IMR-90 (cell line): ENCODE results near the gene PISD. TPM values are rescaled to one million over a fixed set of nuclear protein-coding genes. Genes with fewer than 3 reads are reported as not detected.
A peak's percentile ranks its signal among the peaks of the same experiment; 100 is the strongest.

Experiments used
- ATAC-seq: fragments of 200-7000 bp; cut with Tn5 transposase; 2 replicates; pipeline ENCODE4 v1.9.1; 2020; ENCODE audit warnings: low read depth, mild to moderate bottlenecking, moderate library complexity
- BruUV-seq: library from RNA; stranded (reverse); fragments of 400-500 nt; replicated peaks from 2 replicates; lab custom pipeline; 2021; lab: Mats Ljungman, UMichigan
- CTCF ChIA-PET: fragments of 300-600 bp; formaldehyde crosslinking; extraction: SDS; loops from one replicate; lab custom pipeline; 2021; ENCODE audit warnings: antibody characterized with exemption; lab: Yijun Ruan, JAX
- POLR2A ChIA-PET: fragments of 300-600 bp; sonication (Branson Sonifier 250); formaldehyde crosslinking; loops from one replicate; lab custom pipeline; 2022; ENCODE audit warnings: antibody characterized with exemption; ENCODE audit not compliant: unreplicated experiment; lab: Charles Lee
- DNase-seq: peaks from one replicate; pipeline ENCODE4 v3.0.0; 2013
- H2AFZ ChIP-seq: replicated peaks from 2 replicates; pipeline ENCODE3; 2013; ENCODE audit warnings: low read length, mild to moderate bottlenecking; ENCODE audit not compliant: poor library complexity
- H2AK5ac ChIP-seq: 2 replicates; pipeline ENCODE4 v1.6.1; 2013; ENCODE audit warnings: low read depth, low read length, inconsistent platforms
- H2AK9ac ChIP-seq: replicated peaks from 2 replicates; pipeline ENCODE3; 2013; ENCODE audit warnings: mild to moderate bottlenecking, low read depth, low read length, moderate library complexity; ENCODE audit not compliant: poor library complexity
- H2BK120ac ChIP-seq: 2 replicates; pipeline ENCODE4 v1.6.1; 2013; ENCODE audit warnings: low read depth, low read length, inconsistent platforms
- H2BK15ac ChIP-seq: 3 replicates; pipeline ENCODE4 v1.6.1; 2013; ENCODE audit warnings: low read depth, low read length, inconsistent platforms
- H2BK20ac ChIP-seq: 2 replicates; pipeline ENCODE4 v1.6.1; 2013; ENCODE audit warnings: low read depth, mild to moderate bottlenecking, inconsistent platforms, low read length, moderate library complexity
- H2BK5ac ChIP-seq: 2 replicates; pipeline ENCODE4 v1.6.1; 2013; ENCODE audit warnings: mild to moderate bottlenecking, low read depth, low read length, inconsistent platforms; ENCODE audit not compliant: poor library complexity, severe bottlenecking
- H3K14ac ChIP-seq: replicated peaks from 2 replicates; pipeline ENCODE4 v1.6.1; 2013; ENCODE audit warnings: low read depth, low read length, inconsistent platforms
- H3K18ac ChIP-seq: 2 replicates; pipeline ENCODE4 v1.6.1; 2013; ENCODE audit warnings: low read depth, low read length, control low read depth
- H3K23ac ChIP-seq: 2 replicates; pipeline ENCODE4 v1.6.1; 2013; ENCODE audit warnings: low read depth, low read length, inconsistent platforms
- H3K27ac ChIP-seq: 2 replicates; pipeline ENCODE4 v1.5.1; 2013; ENCODE audit warnings: mild to moderate bottlenecking, control low read depth, low read length; ENCODE audit not compliant: insufficient read depth
- H3K27me3 ChIP-seq: 2 replicates; pipeline ENCODE4 v1.6.1; 2013; ENCODE audit warnings: low read length; ENCODE audit not compliant: control insufficient read depth, insufficient read depth
- H3K36me3 ChIP-seq: 2 replicates; pipeline ENCODE4 v1.6.1; 2013; ENCODE audit warnings: low read length, mixed read lengths; ENCODE audit not compliant: control insufficient read depth, insufficient read depth
- H3K4ac ChIP-seq: 2 replicates; pipeline ENCODE4 v1.6.1; 2013; ENCODE audit warnings: low read depth, low read length, inconsistent platforms
- H3K4me1 ChIP-seq: 2 replicates; pipeline ENCODE4 v1.6.1; 2013; ENCODE audit warnings: low read length, mixed read lengths; ENCODE audit not compliant: control insufficient read depth, insufficient read depth
- H3K4me2 ChIP-seq: 2 replicates; pipeline ENCODE4 v1.6.1; 2013; ENCODE audit warnings: low read depth, mild to moderate bottlenecking, control low read depth, low read length, moderate library complexity
- H3K4me3 ChIP-seq: 2 replicates; pipeline ENCODE4 v1.5.1; 2013; ENCODE audit warnings: low read depth, mild to moderate bottlenecking, control low read depth, low read length, moderate library complexity; ENCODE audit not compliant: insufficient read depth
- H3K56ac ChIP-seq: 2 replicates; pipeline ENCODE4 v1.6.1; 2013; ENCODE audit warnings: low read length, inconsistent platforms; ENCODE audit not compliant: insufficient read depth; ENCODE audit errors: extremely low read depth
- H3K79me1 ChIP-seq, 2 experiments: 2 replicates each; pipeline ENCODE4 v1.6.1; 2013; ENCODE audit warnings: low read length in 2 of 2, inconsistent platforms in 1 of 2, low read depth in 1 of 2
- H3K9ac ChIP-seq: 2 replicates; pipeline ENCODE4 v1.6.1; 2013; ENCODE audit warnings: low read depth, low read length, control low read depth
- H3K9me1 ChIP-seq: 2 replicates; pipeline ENCODE4 v1.6.1; 2013; ENCODE audit warnings: low read length, inconsistent platforms; ENCODE audit not compliant: insufficient read depth
- H3K9me3 ChIP-seq: 2 replicates; pipeline ENCODE4 v1.6.1; 2013; ENCODE audit warnings: low read length; ENCODE audit not compliant: control insufficient read depth, insufficient read depth
- H4K20me1 ChIP-seq: 2 replicates; pipeline ENCODE4 v1.6.1; 2013; ENCODE audit warnings: low read length, inconsistent platforms; ENCODE audit not compliant: insufficient read depth
- H4K5ac ChIP-seq: 2 replicates; pipeline ENCODE4 v1.6.1; 2013; ENCODE audit warnings: mild to moderate bottlenecking, low read depth, low read length, control low read depth
- H4K8ac ChIP-seq, 2 experiments: 2 replicates each; pipeline ENCODE4 v1.6.1; 2013; ENCODE audit warnings: low read depth in 2 of 2, low read length in 2 of 2, control low read depth in 1 of 2, inconsistent platforms in 1 of 2
- H4K91ac ChIP-seq: 2 replicates; pipeline ENCODE4 v1.6.1; 2013; ENCODE audit warnings: low read depth, low read length, inconsistent platforms; ENCODE audit not compliant: insufficient read depth
- BHLHE40 ChIP-seq: fragments of 150-350 bp; IDR thresholded peaks from 2 replicates; pipeline ENCODE4 v1.6.1; 2016; ENCODE audit warnings: mild to moderate bottlenecking, low read depth, low read length
- CEBPB ChIP-seq: IDR thresholded peaks from 2 replicates; pipeline ENCODE4 v1.6.1; 2012; ENCODE audit warnings: low read depth, low read length, improper control_type of control experiment
- CHD1 ChIP-seq: IDR thresholded peaks from 2 replicates; pipeline ENCODE4 v1.6.1; 2012; ENCODE audit warnings: low read depth, low read length, improper control_type of control experiment
- CTCF ChIP-seq: conservative IDR thresholded peaks from 2 replicates; pipeline ENCODE4 v1.5.1; 2012; ENCODE audit warnings: mild to moderate bottlenecking, low read depth, low read length, improper control_type of control experiment
- MAZ ChIP-seq: IDR thresholded peaks from 2 replicates; pipeline ENCODE4 v1.6.1; 2012; ENCODE audit warnings: low read depth, mild to moderate bottlenecking, low read length, improper control_type of control experiment, moderate library complexity, borderline replicate concordance
- MXI1 ChIP-seq: IDR thresholded peaks from 2 replicates; pipeline ENCODE4 v1.6.1; 2012; ENCODE audit warnings: low read depth, mild to moderate bottlenecking, low read length, moderate library complexity, borderline replicate concordance
- NFE2L2 ChIP-seq: fragments of 150-350 bp; IDR thresholded peaks from 2 replicates; pipeline ENCODE4 v1.6.1; 2016; ENCODE audit warnings: low read depth, mild to moderate bottlenecking, low read length
- POLR2A ChIP-seq: IDR thresholded peaks from 2 replicates; pipeline ENCODE4 v1.6.1; 2012; ENCODE audit warnings: mild to moderate bottlenecking, low read depth, low read length
- RAD21 ChIP-seq: IDR thresholded peaks from 2 replicates; pipeline ENCODE4 v1.6.1; 2012; ENCODE audit warnings: low read length, improper control_type of control experiment
- RCOR1 ChIP-seq: IDR thresholded peaks from 2 replicates; pipeline ENCODE4 v1.6.1; 2012; ENCODE audit warnings: mild to moderate bottlenecking, low read length, improper control_type of control experiment; ENCODE audit not compliant: insufficient replicate concordance
- SMC3 ChIP-seq: fragments of 150-350 bp; IDR thresholded peaks from 2 replicates; pipeline ENCODE4 v1.6.1; 2016; ENCODE audit warnings: low read depth, mild to moderate bottlenecking, antibody characterized with exemption, low read length, moderate library complexity
- WGBS, 2 experiments: methylation state at CpG; one replicate each; pipeline versions ENCODE4 v1.1.5 to v1.1.7; 2013; ENCODE audit warnings: missing lambda C conversion rate in 2 of 2; ENCODE audit not compliant: insufficient read length in 1 of 2; ENCODE audit errors: extremely low coverage in 2 of 2; 5-methylcytosine and 5-hydroxymethylcytosine counted together
- dilution Hi-C: fragments of 300-500 bp; cut with HindIII; formaldehyde crosslinking; loops from one replicate; pipeline ENCODE4 v1.14.3; 2018; ENCODE audit warnings: low sequenced_read_pairs; ENCODE audit not compliant: unreplicated experiment
- in situ Hi-C: fragments of 300-500 bp; cut with MboI; formaldehyde crosslinking; loops from 3 replicates; pipeline ENCODE4 v1.14.3; 2019; ENCODE audit warnings: low sequenced_read_pairs, inconsistent platforms, mixed read lengths
- intact Hi-C: fragments of 100-400 bp; cut with micrococcal nuclease; formaldehyde crosslinking; loops from 2 replicates; pipeline ENCODE4 v1.10.0; 2022
- polyA plus RNA-seq, 3 experiments: library from polyadenylated mRNA; depleted of rRNA; stranded (reverse); fragments of >200 nt; gene quantifications; 2 replicates each; pipeline ENCODE4 v1.2.3, GENCODE V29; 2012; ENCODE audit warnings: low replicate concordance in 1 of 3
- total RNA-seq: library from RNA; depleted of rRNA; stranded (reverse); fragments of >200 nt; gene quantifications from 2 replicates; pipeline ENCODE4 v1.2.3, GENCODE V29; 2012

Gene PISD
- total and polyA plus RNA-seq, 2 of the 4 experiments (the other 2 are of a cell fraction), result 34.1 to 48.8 TPM

GRCh38 chr22:31623592-31624304, 38.3 kb downstream of the PISD start:
- Histone ChIP-seq H3K79me1 (peaks cover 33 to 90% of the 10 kb centered on the region in 2 experiments), H3K18ac (no peak overlapping the region), H3K56ac (no peak overlapping the region), H3K4me2 (no peak overlapping the region), H3K4ac (no peak overlapping the region), H2AK5ac (no peak overlapping the region), H4K5ac (no peak overlapping the region), H3K36me3 (peaks cover 50% of the 10 kb centered on the region), H3K4me3 (no peak overlapping the region), H2BK20ac (no peak overlapping the region), H3K4me1 (peaks cover 12% of the 10 kb centered on the region), H2BK15ac (no peak overlapping the region), H2AK9ac (peak overlapping the region; percentile 62), H3K9ac (no peak overlapping the region), H4K20me1 (peaks cover 98% of the 10 kb centered on the region), H3K27me3 (no peaks in the 10 kb centered on the region), H2BK5ac (no peak overlapping the region), H3K14ac (no peak overlapping the region), H3K9me1 (peaks cover 18% of the 10 kb centered on the region), H3K23ac (no peak overlapping the region), H4K8ac (no peak overlapping the region), H4K91ac (no peak overlapping the region), H2BK120ac (no peak overlapping the region), H3K27ac (no peak overlapping the region), H3K9me3 (no peaks in the 10 kb centered on the region), H2AFZ (no peak overlapping the region)
- WGBS, 2 experiments, result 100% methylated on average over 1 of the region's 18 CpGs; no CpG with 5 or more reads in 1 of the 2 experiments
- dilution Hi-C loops, result no loop called here
- BruUV-seq, result no TSS peak
- ATAC-seq (no peak), DNase-seq (no peak)
- TF ChIP-seq POLR2A (no peak), NFE2L2 (no peak), RAD21 (no peak), BHLHE40 (no peak), CHD1 (no peak), CTCF (no peak), CEBPB (no peak), RCOR1 (no peak), MXI1 (no peak), MAZ (no peak), SMC3 (no peak)
- ChIA-PET POLR2A (interaction anchor here (1.2 kb wide), 1 partner anchor 11 kb away, joined by 3 read pairs; no protein-coding TSS in a partner anchor), CTCF (no interaction called here)
- intact Hi-C loops, result no loop called here
- in situ Hi-C loops, result no loop called here
